Stimulated activated CD8-positive, alpha-beta memory T cell treated with anti-CD3 and anti-CD28 coated beads, Interleukin-7, amount 100 ng/mL, for 1 hour (primary cell): ENCODE data around the gene PARP1.

Source experiments
- DNase-seq, 2 donors: peaks; one replicate each; pipeline ENCODE4 v3.0.0-alpha.2; 2020; ENCODE audit warnings: low read depth in 2 of 2

The PARP1 gene

GRCh38 chr1:226406401-226406881 lies 1.5 kb downstream of the PARP1 start:
- no peak for DNase-seq

GRCh38 chr1:226405411-226405988 lies 2.4 kb downstream of the PARP1 start:
- no peak for DNase-seq

- no peak for DNase-seq
These were observed 3.0 kb downstream of the PARP1 start for GRCh38 chr1:226404904-226405222.

GRCh38 chr1:226404063-226404903 lies 3.6 kb downstream of the PARP1 start:
- DNase-seq = no peak

- DNase-seq = no peak
These were observed 4.5 kb downstream of the PARP1 start for GRCh38 chr1:226403201-226404034.

GRCh38 chr1:226402739-226403165 lies 5.1 kb downstream of the PARP1 start:
- DNase-seq = no peak

- DNase-seq = no peak
These were observed 6.3 kb downstream of the PARP1 start for GRCh38 chr1:226401355-226402303.

GRCh38 chr1:226400519-226401354 lies 7.2 kb downstream of the PARP1 start:
- DNase-seq = no peak

- no peak for DNase-seq
These were observed 9.8 kb downstream of the PARP1 start for GRCh38 chr1:226397955-226398636.

GRCh38 chr1:226397011-226397926 lies 10.6 kb downstream of the PARP1 start:
- no peak for DNase-seq

GRCh38 chr1:226395753-226396152 lies 12.1 kb downstream of the PARP1 start:
- no peak for DNase-seq

GRCh38 chr1:226394462-226394861 lies 13.4 kb downstream of the PARP1 start:
- no peak for DNase-seq

GRCh38 chr1:226390681-226391080 lies 17.2 kb downstream of the PARP1 start:
- DNase-seq = no peak

- DNase-seq = no peak
These were observed 19.8 kb downstream of the PARP1 start for GRCh38 chr1:226388131-226388530.

GRCh38 chr1:226384717-226385116 lies 23.2 kb downstream of the PARP1 start:
- no peak for DNase-seq

GRCh38 chr1:226384040-226384439 lies 23.9 kb downstream of the PARP1 start:
- DNase-seq = no peak

GRCh38 chr1:226382030-226382429 lies 25.9 kb downstream of the PARP1 start:
- DNase-seq = no peak

GRCh38 chr1:226381226-226381998 lies 26.5 kb downstream of the PARP1 start:
- no peak for DNase-seq
